MV-4-11 (cell line): ENCODE measurements around the gene NCDN.

Experiments used
- DNase-seq: peaks from one replicate; lab custom pipeline; 2025; lab: John Stamatoyannopoulos, UW

NCDN gene

DNA sequence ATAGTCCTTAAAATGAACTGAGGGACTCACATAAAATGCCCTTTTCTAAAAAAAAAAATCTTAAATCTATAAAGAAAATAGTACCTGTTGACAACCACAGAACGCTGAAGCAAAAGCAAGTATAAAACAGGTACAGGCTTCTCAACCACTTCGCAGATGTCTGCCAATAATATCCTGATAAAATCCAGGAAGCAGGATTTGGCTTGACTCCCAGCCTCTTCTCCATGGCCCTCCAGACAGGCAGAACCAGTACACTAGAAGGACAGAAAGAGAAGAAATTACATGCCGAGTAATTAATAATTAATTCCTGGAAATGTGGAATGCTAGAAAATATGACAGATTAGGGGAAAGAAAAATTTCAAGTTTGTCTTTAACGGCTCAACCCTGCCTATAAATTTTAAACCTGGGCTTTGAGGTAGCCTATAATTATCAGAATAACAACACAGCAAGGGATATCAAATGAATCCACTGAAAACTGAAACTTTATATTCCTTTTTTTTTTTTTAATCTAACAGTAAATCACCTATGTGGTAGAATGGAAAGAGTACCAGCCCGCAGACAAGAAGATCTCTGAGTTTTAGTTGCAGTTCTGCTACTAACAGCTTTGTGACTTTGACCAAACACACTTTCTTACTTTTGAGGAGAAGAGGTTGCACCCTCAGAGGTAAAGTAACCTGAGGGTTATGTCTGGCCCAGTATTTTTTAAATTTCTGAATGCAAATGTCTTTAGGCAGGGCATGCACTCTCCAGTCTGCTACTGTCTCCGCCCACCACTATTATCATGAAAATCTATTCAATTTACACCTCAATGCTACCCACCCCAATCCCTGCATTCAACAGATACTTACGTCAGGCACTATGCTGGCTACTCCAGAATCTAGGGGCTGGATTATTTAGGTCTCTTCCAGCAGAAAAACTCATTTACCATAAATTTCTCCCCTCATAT is 3.1 kb upstream of the NCDN start:
- DNase-seq, result no peak

DNA sequence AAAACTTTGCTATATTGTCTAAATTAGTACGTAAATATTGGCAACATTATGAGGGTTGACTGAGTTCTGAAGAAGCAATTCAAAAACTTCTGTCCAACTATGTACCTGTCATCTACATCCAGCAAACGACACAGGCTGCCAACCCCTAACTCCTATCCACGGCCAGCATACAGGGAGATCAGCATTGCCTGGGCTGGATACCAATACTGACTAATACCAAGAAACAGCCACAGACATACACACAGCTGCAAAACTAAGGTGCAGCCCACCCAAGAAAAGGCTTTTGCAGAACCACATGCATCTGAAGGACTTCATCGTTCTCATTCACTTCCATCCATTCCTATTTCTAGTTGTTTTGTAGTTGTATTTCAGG is 2.4 kb upstream of the NCDN start:
- no peak for DNase-seq

DNA sequence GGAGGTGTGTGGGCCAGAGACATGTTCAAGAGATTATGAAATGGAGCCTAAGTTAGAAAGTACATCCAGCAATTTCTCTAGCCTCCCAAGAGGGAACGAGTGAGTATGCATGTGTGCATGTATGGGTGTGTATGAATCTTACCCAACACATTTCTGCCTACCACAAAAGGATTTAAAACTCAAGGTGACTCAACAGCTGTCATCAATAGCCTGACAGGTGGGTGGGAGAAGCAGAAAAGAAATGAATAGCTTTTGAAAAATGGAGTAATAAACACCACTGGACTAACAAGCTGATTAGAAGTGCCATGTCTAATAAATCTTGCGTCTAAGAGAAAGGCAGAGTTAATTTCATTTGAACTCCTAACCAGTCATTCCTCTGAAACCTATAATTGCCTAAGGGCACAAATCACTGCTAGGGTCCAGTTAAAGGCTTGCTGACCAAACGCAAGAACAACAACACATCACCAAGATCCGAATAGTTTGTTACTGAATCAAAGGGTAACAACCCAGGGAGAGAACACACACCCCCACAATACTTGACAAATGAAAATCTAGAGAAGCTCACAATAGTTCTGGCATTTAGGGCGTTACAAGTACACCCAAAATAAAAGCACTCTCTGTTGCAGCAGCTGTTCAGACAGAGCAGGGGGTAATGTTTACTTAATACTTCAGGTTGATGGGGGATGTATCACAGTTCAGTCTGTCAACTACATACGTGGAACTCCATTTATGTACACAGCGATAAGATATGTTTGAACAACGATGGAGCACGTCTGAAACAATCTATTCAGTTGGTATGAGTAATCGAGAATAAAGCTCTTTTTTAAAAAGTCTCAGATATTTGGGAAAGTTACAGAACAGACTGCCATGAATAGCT is 1.8 kb upstream of the NCDN start:
- DNase-seq, result peak; percentile 28

DNA sequence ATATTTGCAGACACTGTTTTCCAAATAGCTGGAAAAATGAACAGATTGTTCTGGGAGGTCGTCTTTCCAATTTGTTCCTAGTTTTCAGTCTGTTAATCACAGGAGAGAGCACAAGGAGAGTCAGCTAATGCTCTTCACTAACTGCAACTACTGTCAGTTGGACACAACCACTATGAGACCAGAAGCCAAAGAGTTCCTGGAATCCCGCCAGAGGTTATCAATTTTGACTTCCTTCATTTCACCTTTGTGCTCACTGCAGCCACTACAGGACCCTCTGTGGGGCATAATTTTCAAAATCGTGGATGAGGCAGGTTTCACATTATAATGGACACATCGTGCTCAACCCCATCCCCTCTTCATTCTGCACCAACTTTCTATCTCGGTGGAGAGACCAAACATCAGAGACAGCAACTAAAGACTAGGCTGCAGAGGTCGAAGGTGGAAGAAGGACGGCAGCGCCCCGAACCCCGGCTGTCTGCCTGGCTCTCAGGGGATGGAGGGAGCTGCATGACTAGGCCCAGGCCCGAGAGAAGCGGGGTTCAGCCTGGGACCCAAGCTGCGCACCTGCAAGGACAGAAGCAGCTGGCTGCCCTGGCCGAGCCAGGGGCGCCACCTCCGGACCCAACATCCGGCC is 998 bp upstream of the NCDN start:
- no peak for DNase-seq

DNA sequence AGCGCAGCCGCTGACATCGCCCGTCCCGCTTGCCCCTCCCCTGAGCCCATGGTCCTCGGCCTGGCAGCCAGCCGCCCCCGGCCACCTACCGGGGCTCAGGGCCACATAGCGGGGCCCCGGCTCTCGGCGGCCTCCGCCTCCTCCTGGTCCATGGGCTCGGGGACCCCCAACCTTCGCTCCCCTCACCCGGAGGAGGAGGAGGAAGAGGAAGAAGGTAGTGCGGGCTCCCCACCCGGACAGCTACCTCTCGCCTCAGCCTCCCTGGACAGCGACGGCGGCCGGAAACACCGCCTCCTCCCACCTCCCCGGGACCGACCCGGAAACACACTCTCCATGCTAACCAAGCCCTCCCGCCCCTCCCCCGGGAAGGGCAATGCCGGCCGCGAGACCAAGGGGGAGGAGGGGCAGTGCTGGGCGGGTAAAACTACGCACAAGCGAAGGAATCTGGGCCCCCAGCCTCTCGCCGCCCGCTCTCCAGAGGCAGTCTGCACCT is 435 bp upstream of the NCDN start, which contains the start of gene KIAA0319L:
Gene KIAA0319L, minus strand, starts transcription at position 286 of the 493 bp plus-strand sequence. CDS start 2,912 bp downstream, outside the sequence.
- DNase-seq, result peak; percentile 76

DNA sequence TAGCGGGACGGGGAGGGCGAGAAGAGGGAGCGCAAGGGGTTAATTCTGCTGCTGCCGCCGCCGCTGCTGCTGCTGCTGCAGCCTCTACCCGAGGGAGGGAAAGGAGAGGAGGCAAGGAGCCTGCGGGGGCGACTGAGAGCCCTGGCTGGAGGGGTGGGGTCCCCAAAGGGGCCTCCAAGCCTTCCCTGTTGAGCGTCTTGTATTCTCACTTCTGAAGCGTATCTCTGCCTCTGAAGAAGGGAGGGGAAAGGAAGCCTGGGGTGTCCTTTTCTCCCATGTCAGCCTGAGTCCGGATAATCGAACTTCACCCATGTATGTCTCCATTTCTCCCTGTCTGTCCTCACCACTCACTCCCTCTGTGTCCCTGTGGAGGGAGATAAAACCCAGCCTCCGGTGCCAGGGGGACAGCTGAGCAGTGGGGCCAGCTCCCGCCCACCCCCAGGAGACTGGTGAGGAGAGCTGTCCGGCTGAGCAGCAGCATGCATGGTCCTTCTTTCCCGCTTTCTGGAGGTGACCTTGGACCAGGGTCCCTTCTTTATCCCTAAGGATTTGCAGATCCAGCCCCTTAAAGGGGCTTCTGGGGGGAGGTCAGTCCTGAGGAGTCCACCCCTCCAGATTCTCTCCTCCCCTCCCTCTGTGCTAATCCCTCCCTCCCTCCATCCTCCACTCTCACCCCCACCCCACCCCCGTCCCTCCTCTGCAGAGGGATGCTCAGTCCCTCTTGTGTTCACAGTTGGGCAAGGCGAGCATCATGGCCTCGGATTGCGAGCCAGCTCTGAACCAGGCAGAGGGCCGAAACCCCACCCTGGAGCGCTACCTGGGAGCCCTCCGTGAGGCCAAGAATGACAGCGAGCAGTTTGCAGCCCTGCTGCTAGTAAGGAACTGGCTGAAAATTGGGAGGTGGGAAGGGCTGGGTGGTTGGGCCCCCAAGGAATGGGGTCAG is 1.0 kb downstream of the NCDN start:
- no peak for DNase-seq

DNA sequence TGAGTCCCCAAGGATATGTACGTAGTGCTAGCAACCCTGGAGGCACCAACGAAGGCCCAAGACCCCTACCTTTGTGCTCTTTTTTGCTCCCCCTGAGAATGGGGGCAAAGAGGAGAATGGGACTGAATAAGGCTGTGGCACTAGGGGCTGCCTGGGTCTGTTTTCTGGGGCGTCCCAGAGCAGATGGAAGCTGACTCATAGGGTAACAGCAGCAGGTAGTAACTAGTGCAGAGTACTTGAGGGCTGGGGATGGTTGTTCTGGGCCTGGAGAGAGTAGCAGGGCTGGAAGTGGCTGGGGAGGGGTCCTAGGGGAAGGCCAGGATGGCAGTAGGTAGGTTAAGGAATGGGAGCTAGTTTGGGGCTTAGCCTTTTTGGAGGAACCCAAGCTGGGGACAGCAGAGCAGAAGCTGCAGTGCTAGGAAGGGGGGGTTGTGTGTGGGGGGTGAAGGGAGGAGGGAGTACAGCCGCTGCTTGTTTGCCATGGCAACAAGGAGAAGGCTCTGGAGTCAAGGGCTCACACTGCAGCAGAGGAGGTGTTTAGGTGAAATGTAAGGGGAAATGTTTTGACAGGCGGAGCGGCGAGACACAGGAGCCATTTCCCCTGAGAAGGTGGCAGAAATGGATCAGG is 1.8 kb downstream of the NCDN start:
- DNase-seq, result no peak

DNA sequence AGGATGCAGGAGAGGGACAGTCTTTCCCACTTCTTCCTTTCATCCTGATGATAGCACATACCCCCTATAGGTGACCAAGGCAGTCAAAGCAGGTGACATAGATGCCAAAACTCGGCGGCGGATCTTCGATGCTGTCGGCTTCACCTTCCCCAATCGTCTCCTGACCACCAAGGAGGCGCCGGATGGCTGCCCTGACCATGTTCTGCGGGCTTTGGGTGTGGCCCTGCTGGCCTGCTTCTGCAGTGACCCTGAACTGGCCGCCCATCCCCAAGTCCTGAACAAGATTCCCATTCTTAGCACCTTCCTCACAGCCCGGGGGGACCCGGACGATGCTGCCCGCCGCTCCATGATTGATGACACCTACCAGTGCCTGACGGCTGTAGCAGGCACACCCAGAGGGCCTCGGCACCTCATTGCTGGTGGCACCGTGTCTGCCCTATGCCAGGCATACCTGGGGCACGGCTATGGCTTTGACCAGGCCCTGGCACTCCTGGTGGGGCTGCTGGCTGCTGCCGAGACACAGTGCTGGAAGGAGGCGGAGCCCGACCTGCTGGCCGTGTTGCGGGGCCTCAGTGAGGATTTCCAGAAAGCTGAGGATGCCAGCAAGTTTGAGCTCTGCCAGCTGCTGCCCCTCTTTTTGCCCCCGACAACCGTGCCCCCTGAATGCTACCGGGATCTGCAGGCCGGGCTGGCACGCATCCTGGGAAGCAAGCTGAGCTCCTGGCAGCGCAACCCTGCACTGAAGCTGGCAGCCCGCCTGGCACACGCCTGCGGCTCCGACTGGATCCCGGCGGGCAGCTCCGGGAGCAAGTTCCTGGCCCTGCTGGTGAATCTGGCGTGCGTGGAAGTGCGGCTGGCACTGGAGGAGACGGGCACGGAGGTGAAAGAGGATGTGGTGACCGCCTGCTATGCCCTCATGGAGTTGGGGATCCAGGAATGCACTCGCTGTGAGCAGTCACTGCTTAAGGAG is 2.9 kb downstream of the NCDN start:
- no peak for DNase-seq

DNA sequence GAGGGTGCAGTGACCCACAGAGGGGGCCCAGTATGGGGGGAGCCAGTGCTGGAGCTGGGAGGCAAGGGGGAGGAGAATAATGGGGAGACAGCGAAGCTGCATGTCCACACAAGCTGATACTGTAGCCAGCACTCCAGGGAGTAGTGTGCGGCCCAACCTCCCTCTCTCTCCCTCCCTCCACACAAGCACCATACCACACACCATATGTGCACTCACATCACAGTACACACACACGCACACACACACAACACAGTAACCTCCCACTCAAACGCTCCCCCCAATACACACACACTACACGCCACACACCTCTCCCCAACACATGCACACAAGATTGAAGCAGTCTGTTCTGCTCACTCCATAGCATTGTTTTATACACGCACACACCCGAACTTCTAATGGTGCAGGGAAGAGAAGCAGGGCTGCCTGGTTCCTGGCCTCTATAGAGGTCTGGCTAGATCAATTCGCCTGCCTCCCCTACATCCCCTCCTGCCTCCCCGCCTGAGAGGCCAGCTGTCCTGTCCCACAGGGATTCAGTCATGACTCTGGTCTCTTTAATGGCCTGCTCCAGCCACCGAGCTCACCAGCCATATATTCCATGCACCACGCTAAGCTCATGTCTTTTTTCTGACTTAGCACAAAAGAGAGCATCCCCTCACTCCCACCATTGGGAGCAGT is 3.8 kb downstream of the NCDN start:
- no peak for DNase-seq

DNA sequence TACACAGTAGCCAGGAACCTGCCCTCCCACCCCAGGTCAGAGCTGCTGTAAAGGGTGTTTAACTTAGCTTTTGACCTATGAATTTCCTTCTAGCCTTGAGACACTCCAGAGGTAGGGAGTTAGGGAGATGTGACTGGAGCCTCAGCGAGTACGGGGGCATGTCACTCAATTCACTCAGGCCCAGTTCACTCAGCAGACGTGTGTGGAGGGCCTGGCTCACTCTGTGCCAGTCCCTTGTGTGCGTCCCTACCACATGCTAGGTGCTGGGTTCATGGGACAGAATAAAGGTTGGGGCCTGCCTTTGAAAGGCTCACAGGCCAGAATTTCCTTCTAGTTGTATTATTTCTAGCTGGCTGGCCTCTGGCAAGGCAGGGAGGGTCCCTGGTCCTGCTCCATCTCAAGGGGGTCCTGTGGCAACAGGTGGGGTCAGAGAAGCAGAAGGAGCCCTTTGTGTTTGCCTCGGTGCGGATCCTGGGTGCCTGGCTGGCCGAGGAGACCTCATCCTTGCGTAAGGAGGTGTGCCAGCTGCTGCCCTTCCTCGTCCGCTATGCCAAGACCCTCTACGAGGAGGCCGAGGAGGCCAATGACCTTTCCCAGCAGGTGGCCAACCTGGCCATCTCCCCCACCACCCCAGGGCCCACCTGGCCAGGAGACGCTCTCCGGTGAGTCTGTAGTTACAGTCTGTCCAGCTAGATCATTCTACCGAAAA is 4.5 kb downstream of the NCDN start:
- no peak for DNase-seq

DNA sequence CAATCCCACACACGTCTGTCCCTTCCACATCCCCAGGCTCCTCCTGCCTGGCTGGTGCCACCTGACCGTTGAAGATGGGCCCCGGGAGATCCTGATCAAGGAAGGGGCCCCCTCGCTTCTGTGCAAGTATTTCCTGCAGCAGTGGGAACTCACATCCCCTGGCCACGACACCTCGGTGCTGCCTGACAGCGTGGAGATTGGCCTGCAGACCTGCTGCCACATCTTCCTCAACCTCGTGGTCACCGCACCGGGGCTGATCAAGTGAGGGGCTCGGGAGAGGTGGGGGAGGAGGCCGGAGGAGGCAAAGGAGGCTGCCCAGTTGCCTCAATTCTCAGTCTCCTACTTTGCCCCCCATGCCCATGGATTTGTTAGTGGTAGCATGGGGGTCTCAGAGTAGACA is 5.6 kb downstream of the NCDN start:
- DNase-seq, result no peak

DNA sequence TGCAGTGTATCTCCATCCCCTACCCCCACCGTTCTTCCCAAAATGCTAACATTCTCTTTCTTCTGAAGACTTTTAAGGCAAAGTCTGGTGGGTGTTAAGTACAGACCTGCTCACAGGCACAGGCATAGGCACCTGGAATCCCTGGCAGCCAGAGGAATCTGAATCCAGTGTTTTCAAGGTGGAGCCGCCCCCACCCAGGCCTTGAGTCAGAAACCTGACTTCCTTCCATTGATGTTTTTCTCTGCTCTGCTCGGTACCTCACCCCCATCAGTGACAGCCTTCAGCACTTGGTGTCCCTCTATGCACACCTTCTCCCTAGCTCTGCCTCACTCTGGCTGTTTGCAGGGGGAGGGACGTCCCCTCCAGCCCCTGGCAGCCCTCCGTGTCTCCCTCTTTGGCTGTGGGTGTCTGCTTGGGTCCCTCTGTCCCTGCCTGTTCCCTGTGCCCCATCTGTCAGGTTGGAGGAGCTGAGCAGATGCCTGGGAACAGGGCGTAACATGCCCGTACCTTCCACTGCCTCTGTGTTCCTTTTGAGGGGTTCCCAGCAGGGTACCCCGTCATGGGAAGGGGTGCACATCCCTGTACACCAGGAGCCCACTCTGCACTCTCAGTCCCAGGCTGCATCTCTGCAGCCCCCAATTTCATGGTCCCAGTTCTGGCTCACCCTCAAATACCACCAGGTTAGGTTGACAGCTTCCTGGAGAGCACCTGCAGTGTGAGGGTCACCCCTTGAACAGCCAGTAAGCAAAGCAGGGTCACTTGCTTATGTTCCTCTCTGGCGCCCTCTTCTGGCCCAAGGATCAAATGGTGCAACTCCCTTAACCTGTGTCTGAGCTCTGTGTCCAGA is 6.7 kb downstream of the NCDN start:
- peak; percentile 61 for DNase-seq

DNA sequence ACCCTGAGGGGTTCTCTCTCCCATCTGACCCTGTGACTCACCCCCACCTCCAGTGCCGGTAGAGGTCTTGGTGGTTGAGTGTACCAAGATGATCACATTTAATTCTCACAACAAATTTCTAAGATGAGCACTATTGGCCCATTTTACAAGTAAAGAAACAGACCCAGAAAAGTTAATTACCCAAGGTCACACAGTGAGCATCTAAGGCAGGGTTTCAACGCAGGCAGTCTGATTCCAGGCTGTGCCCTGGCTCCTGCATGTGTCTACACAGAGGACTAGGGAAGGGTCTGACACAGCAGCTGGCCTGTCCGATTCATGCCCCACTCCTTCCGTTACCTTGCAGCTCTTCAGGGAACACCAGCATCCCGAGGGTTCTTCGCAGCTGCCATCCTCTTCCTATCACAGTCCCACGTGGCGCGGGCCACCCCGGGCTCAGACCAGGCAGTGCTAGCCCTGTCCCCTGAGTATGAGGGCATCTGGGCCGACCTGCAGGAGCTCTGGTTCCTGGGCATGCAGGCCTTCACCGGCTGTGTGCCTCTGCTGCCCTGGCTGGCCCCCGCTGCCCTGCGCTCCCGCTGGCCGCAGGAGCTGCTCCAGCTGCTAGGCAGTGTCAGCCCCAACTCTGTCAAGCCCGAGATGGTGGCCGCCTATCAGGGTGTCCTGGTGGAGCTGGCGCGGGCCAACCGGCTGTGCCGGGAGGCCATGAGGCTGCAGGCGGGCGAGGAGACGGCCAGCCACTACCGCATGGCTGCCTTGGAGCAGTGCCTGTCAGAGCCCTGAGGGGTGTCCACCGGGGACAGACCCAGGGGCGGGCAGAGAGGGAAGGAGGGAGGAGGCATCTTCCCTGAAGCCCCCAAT is 7.5 kb downstream of the NCDN start:
- no peak for DNase-seq

DNA sequence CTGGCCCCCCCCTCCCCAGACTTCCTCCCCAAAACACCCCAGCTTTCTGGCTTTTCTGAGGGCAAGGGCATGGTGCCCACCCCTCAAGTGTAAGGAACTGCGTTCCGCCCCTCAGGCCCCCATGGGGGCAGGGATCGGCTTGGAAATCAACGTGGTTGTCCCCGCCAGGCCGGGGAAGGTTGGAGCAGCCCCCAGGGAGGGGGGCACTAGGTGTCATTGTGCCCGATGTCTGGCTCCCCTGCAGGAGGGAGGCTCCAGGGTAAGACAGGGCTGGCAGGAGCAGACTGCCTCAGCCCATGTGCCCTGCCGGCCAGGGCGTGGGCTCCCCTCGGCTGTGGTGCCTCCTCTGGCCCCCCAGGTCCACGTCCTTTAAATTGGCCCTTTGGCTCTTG is 8.1 kb downstream of the NCDN start:
- DNase-seq, result no peak

DNA sequence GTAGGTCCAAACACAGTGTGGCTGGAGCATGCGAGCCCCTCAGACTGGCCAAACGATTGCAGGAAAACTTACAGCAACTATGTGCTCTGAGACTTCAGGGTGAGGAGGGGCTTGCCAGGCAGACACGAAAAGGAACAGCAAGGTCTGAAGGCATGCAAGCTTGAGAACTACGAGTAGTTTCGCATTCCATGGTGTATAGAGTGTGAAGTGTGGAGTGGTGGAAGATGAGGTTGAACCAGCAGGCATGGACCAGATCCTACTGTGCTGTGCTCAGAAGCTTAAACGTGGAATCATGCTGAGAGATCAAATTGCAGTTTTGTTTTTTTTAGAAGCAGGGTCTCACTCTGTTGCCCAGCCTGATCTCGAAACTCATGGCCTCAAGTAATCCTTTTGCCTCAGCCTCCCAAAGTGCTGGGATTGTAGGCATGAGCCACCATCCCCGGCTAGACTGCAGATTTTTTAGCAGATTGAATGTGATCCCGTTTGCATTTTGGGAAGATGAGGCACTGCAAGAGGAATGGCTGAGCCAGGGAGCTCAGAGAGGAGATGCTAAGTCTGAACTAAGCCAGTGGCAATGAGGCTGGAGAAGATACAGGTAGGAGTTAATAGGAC is 10.5 kb downstream of the NCDN start:
- DNase-seq, result no peak

DNA sequence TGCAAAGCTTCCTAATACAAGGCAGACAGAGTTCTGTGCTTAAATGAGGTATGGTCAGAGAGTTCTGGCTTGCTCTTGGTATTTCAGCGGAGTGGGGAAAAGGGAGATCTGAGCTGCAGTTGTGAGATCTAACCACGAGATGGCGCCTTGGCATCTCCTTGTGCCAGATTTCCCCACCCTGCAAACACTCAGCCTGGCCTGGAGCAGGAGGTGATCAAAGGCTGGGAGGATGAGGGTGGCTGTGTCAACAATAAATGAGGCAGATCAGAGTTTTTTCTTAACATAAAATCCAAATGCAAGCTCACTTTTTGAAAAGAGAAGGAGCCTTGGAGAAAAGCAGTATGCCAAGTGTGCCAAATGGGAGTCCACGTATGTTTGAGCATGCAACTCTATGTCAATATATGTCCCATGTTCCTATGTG is 11.4 kb downstream of the NCDN start:
- peak; percentile 52 for DNase-seq
